HG03196 (cell line): ENCODE results near the gene DEFB119.
"Not testable (repeated sequence)": the region's sequence is repeated elsewhere in the genome, so short reads cannot be mapped to it uniquely, and the experiment has no call there.

ENCODE experiments used
- ATAC-seq: cut with Tn5 transposase; IDR thresholded peaks from one replicate; pipeline ENCODE4 v1.9.1; 2021; ENCODE audit not compliant: unreplicated experiment

Gene DEFB119, protein sequence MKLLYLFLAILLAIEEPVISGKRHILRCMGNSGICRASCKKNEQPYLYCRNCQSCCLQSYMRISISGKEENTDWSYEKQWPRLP

DNA sequence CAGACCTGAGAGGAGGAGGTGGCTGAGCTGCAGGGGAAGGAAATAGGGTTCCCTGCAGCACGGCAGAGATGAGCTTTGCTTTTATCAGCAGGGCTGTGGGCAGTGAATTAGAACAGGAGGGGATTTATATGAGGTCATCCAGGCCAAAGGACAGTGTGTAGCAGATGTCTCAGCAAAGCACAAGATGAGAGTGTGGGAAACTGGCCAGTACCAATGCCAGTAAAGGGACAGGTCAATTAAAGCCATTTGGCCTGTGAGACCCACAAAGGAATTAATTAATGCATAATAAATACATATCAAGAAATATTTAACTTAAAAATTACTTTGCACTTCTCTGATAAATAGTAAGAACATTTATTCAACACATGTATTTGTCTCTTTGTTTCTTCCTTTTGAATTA is at the start of gene DEFB119:
Gene DEFB119, minus strand, starts transcription at position 101 of the 400 bp plus-strand sequence. CDS start 107 bp downstream, outside the sequence.
- no peak for ATAC-seq

DNA sequence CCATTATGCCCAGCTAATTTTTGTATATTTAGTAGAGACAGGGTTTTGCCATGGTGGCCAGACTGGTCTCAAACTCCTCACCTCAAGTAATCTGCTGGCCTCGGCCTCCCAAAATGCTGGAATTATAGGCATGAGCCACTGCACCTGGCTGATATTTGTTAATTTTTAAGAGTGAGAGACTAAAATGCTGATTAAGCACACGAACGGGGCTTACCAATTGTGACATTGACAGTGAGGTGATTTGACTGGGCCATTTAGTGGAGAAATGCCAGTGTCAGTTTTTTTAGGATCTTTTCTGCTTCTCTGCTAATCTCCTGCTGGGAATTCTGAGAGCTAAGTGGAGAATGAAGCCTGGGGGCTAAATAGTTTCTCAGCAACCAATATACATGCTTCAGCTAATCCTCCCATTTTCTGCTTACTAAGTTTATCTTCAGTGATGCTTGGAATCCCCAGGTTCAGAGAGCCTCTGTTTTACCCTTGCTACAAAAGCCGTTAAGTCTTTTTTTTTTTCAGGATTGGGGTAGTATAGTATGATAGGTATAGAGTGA is 40.3 kb upstream of the DEFB119 start:
- no peak for ATAC-seq

- ATAC-seq: not testable (repeated sequence)
Observed at GRCh38 chr20:31427576-31427975, 37.2 kb upstream of the DEFB119 start.

GRCh38 chr20:31426891-31427551 is 36.6 kb upstream of the DEFB119 start:
- not testable (repeated sequence) for ATAC-seq

DNA sequence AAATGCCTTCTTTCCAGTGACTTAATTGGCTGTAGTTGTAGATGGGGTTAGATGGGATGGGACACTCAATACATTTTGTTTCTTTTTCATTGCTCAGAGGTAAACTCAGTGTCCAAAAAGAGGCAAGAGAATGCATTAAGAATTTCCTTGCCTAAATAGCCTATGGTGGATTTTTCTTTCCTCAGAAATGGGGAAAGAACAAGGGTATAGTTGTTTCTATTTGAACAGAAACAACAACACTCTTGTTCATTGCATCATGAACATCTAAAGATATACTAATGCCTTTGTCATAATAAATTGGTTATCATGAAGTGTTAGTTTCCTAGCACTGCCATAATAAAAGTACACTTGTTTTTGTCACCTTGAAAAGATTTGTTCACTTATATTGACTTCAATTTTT is 35.4 kb upstream of the DEFB119 start:
- no peak for ATAC-seq

DNA sequence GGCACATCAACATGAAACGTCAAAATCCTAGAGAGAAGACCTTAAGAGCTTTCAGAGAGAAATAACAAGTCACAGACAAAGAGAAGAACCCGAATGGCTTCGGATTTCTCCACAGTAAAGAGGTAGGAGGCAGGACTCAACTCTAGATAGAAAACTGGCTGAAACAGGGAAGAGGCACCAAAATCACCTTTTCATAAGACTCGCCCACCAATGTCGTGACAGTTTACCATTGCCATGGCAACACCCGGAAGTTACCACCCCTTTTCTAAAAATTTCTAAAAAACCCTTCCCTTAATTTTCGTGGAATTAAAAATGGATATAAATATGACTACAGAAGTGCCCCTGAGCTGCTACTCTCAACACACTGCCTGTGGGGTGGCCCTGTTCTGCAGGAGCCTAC is 27.9 kb upstream of the DEFB119 start:
- no peak for ATAC-seq

DNA sequence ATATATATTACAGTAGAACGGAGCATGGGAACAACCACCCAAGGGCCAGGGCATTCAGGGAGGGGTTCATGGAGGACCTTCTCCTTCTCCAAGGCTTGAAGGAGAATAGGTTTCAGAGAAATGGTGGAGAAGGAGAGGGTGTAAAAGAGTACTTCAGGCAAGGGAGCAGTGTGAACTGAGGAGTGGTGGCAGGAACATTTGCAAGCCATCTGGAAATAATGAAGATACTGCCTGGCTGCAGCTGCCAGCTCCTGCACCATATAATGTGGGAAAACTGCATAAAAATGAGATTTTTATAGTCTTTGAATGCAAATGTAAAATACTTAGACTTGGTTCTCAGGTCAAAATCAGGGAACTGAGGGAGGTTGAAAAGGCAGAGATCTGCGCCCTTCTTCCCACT is 25.3 kb upstream of the DEFB119 start:
- ATAC-seq: no peak

DNA sequence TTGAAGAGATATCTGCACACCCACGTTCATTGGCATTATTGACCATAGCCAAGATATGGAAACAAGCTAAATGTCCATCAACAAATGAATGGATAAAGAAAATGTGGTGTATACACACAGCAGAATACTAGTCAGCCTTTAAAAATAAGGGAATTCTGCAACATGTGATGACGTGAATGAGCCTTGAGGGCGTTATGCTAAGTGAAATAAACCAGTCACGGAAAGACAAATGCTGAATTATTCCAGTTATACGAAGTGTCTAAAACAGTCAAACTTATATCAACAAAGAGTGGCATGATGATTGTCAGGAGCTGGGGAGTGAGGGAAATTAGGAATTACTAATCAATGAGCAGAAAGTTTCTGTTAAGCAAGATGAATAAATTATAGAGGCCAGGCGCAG is 24.0 kb upstream of the DEFB119 start:
- ATAC-seq: no peak

- ATAC-seq: no peak
Observed at GRCh38 chr20:31410011-31410410, 19.6 kb upstream of the DEFB119 start.

- ATAC-seq: no peak
Observed at GRCh38 chr20:31406115-31406514, 15.7 kb upstream of the DEFB119 start, which contains the start of gene DEFB121. Gene DEFB121 (minus strand): TSS chr20:31406215. CDS start chr20:31406152, 63 bp downstream.

GRCh38 chr20:31403886-31404285 is 13.5 kb upstream of the DEFB119 start:
- no peak for ATAC-seq

GRCh38 chr20:31394900-31395299 is 4.5 kb upstream of the DEFB119 start:
- no peak for ATAC-seq

DNA sequence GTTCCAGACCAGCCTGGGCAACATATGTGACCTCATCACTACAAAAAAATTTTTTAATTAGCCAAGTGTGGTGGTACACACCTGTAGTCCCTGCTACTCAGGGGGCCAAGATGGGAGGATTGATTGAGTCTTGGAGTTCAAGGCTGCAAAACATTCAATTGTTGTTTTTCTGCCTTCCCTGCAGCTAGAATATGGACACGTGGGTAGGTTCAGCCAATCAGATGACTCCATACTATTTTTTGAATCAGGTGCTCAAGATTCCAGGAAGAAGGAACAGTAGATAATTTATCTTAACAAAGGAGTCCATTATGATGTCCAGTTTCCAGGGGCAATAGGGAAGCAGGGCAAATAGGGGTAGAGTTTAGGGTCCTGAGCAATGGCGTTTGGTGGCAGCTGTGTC is 2.4 kb upstream of the DEFB119 start:
- ATAC-seq: no peak

- ATAC-seq: no peak
Observed at GRCh38 chr20:31374346-31374745, 16.0 kb downstream of the DEFB119 start.

GRCh38 chr20:31368301-31368700 is 22.1 kb downstream of the DEFB119 start, which contains the start of gene DEFB118:
Gene DEFB118 (plus strand): TSS chr20:31368601. CDS start chr20:31368651, 50 bp downstream.
- ATAC-seq: no peak

GRCh38 chr20:31364272-31364671 is 26.1 kb downstream of the DEFB119 start:
- ATAC-seq: not testable (repeated sequence)

GRCh38 chr20:31363295-31363694 is 27.1 kb downstream of the DEFB119 start:
- no peak for ATAC-seq

GRCh38 chr20:31355981-31356380 is 34.4 kb downstream of the DEFB119 start:
- ATAC-seq: no peak

GRCh38 chr20:31341470-31341869 is 48.9 kb downstream of the DEFB119 start:
- no peak for ATAC-seq

DNA sequence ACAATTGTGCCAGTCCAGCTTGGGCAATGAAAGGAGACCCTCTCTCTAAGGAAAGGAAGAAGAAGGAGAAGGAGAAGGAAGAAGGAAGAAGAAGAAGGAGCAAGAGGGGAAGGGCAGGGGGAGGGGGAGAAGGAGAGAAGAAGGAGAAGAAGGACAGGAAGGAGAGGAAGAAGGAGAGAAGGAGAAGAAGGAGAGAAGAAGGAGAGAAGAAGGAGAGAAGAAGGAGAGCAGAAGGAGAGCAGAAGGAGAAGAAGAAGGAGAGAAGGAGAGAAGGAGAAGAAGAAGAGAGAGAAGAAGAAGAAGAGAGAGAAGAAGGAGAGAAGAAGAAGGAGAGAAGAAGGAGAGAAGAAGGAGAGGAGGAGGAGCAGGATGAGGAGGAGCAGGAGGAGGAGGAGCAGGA is 59.5 kb downstream of the DEFB119 start:
- ATAC-seq: no peak
